HS-5 (cell line): ENCODE results near the gene LRRC52.

ENCODE experiments used
- DNase-seq: peaks from one replicate; pipeline ENCODE4 v3.0.0-alpha.2; 2012; ENCODE audit warnings: low read depth

LRRC52 gene

GRCh38 chr1:165543532-165544438 lies at the start of gene LRRC52:
LRRC52 (plus strand) TSS chr1:165544000; CDS start chr1:165544297, 297 bp downstream.
- no peak for DNase-seq

- DNase-seq, result no peak
Observed at GRCh38 chr1:165494949-165495857, 48.6 kb upstream of the LRRC52 start.

- DNase-seq, result no peak
Observed at GRCh38 chr1:165495858-165496205, 48.0 kb upstream of the LRRC52 start.

GRCh38 chr1:165496501-165496900 lies 47.3 kb upstream of the LRRC52 start:
- no peak for DNase-seq

GRCh38 chr1:165497069-165498013 lies 46.5 kb upstream of the LRRC52 start:
- no peak for DNase-seq

GRCh38 chr1:165501330-165501969 lies 42.4 kb upstream of the LRRC52 start:
- no peak for DNase-seq

GRCh38 chr1:165501970-165502348 lies 41.8 kb upstream of the LRRC52 start:
- DNase-seq, result no peak

- DNase-seq, result no peak
Observed at GRCh38 chr1:165507570-165507969, 36.2 kb upstream of the LRRC52 start.

GRCh38 chr1:165508291-165508690 lies 35.5 kb upstream of the LRRC52 start:
- DNase-seq, result no peak

GRCh38 chr1:165512816-165513215 lies 31.0 kb upstream of the LRRC52 start:
- no peak for DNase-seq

- no peak for DNase-seq
Observed at GRCh38 chr1:165516469-165516868, 27.3 kb upstream of the LRRC52 start.

- no peak for DNase-seq
Observed at GRCh38 chr1:165520646-165521045, 23.2 kb upstream of the LRRC52 start.

- no peak for DNase-seq
Observed at GRCh38 chr1:165524639-165525285, 19.0 kb upstream of the LRRC52 start.

GRCh38 chr1:165525708-165526107 lies 18.1 kb upstream of the LRRC52 start:
- no peak for DNase-seq

- DNase-seq, result no peak
Observed at GRCh38 chr1:165527251-165528007, 16.4 kb upstream of the LRRC52 start.

GRCh38 chr1:165531021-165531420 lies 12.8 kb upstream of the LRRC52 start:
- no peak for DNase-seq

GRCh38 chr1:165532053-165532452 lies 11.7 kb upstream of the LRRC52 start:
- DNase-seq, result no peak

- no peak for DNase-seq
Observed at GRCh38 chr1:165533254-165533653, 10.5 kb upstream of the LRRC52 start.

- DNase-seq, result no peak
Observed at GRCh38 chr1:165536016-165536415, 7.8 kb upstream of the LRRC52 start.
